Measurements from ENCODE around the gene ZBTB7C. TPM values are rescaled to one million over a fixed set of nuclear protein-coding genes. Genes with fewer than 3 reads are reported as not detected.

Gene ZBTB7C
- total RNA-seq, 2 donors from 2014 or later = 1.3 to 2.3 TPM

DNA sequence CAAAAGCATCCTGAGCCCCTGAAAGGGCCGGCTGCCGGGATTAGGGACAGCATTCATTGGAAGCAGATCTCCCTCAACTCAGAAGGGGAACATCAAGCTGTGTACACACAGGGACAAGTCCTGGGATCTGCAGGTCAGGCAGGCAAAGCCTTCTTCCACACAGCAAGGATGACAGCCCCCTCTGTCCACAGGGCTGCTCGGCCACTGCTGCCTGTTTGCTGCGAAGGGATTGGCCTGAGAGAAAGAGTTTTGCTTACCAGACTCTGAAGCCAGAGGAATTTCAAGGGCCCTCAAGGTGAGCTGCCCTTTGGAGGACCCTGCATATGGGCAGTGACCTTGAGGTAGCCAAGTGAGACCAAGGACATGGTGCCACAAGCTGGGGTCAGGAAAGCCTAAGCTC, 11.1 kb downstream of the ZBTB7C start:
- no peak for DNase-seq
- Histone ChIP-seq H3K4me3 (no peak overlapping the region), H3K4me1 (no peaks in the 10 kb centered on the region), H3K27ac (no peak overlapping the region), H3K36me3 (replicated peaks in 1 of 2; ENCODE audit: insufficient read depth in 1 of 2, low read depth in 2 of 2) (no peaks in the 10 kb centered on the region), H3K9me3 (no peaks in the 10 kb centered on the region), H3K27me3 (no peaks in the 10 kb centered on the region)
- intact Hi-C loops (cut with DNase I) = no loop called here
- ATAC-seq = no peak
- TF ChIP-seq, protein P1, sequence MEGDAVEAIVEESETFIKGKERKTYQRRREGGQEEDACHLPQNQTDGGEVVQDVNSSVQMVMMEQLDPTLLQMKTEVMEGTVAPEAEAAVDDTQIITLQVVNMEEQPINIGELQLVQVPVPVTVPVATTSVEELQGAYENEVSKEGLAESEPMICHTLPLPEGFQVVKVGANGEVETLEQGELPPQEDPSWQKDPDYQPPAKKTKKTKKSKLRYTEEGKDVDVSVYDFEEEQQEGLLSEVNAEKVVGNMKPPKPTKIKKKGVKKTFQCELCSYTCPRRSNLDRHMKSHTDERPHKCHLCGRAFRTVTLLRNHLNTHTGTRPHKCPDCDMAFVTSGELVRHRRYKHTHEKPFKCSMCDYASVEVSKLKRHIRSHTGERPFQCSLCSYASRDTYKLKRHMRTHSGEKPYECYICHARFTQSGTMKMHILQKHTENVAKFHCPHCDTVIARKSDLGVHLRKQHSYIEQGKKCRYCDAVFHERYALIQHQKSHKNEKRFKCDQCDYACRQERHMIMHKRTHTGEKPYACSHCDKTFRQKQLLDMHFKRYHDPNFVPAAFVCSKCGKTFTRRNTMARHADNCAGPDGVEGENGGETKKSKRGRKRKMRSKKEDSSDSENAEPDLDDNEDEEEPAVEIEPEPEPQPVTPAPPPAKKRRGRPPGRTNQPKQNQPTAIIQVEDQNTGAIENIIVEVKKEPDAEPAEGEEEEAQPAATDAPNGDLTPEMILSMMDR (IDR thresholded peaks at IDR 0.05) = no peak
- no peak for TF ChIP-seq POLR2A (IDR thresholded peaks at IDR 0.05)
- WGBS, 2 donors = 66 to 90% methylated on average over 2 to 4 of the region's 4 CpGs

DNA sequence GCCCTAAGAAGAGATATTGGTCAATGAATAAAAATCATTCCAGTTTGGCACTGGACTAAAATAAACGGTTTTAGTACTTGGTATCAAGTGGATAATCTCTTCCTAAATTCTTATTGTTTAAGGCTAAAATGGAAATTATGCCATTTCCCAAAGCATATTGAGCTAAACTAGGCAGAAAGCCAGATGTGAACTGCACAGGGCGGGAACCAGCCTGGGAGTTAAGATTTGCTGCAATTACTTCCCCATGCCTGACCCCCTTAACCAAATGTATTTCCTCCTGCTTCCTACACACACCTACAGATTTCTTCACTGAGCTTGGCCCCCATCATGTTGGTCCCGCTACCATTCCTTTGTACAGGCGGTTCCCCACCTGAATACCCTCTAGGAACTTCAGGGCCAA, 12.2 kb downstream of the ZBTB7C start:
- no peak overlapping the region for H3K27ac ChIP-seq
- ATAC-seq (no peak), DNase-seq (no peak)
- no peaks in the 10 kb centered on the region for H3K36me3 ChIP-seq (replicated peaks in 1 of 2; ENCODE audit: insufficient read depth in 1 of 2, low read depth in 2 of 2)
- no peak overlapping the region for H3K4me3 ChIP-seq
- no peaks in the 10 kb centered on the region for H3K27me3 ChIP-seq
- no peaks in the 10 kb centered on the region for H3K9me3 ChIP-seq
- intact Hi-C loops (cut with DNase I) = no loop called here
- no peaks in the 10 kb centered on the region for H3K4me1 ChIP-seq
- no peak for TF ChIP-seq POLR2A (IDR thresholded peaks at IDR 0.05)
- TF ChIP-seq, protein P1 (IDR thresholded peaks at IDR 0.05) = no peak
- WGBS, 2 donors = 68 to 73% methylated on average over 4 of the region's 4 CpGs

DNA sequence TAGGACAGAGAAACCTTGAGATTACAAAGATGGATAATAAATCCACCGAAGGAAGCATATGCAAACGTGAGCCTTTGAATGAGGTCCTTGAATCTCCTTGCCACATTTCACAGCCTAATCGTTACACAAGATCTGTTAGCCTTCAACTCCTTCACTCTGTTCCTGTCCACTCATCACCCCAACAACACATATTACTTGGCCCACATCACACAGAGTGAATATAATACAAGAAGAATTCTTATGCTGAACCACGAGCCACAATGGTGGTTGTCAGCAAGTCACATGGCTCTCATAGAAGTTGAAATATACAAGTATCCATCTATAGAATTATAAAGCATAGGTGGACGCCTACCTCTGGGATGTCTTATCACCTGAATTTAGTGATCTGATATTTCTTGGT, 12.6 kb downstream of the ZBTB7C start:
- no peaks in the 10 kb centered on the region for H3K9me3 ChIP-seq
- no peak for ATAC-seq
- H3K4me3 ChIP-seq = no peak overlapping the region
- intact Hi-C loops (cut with DNase I) = no loop called here
- no peaks in the 10 kb centered on the region for H3K36me3 ChIP-seq (replicated peaks in 1 of 2; ENCODE audit: insufficient read depth in 1 of 2, low read depth in 2 of 2)
- TF ChIP-seq, protein P1 (IDR thresholded peaks at IDR 0.05) = no peak
- TF ChIP-seq POLR2A (IDR thresholded peaks at IDR 0.05) = no peak
- WGBS, 2 donors = 52 to 54% methylated on average over 5 of the region's 5 CpGs
- H3K27me3 ChIP-seq = no peaks in the 10 kb centered on the region
- H3K4me1 ChIP-seq = no peaks in the 10 kb centered on the region
- H3K27ac ChIP-seq = no peak overlapping the region
- DNase-seq = no peak

DNA sequence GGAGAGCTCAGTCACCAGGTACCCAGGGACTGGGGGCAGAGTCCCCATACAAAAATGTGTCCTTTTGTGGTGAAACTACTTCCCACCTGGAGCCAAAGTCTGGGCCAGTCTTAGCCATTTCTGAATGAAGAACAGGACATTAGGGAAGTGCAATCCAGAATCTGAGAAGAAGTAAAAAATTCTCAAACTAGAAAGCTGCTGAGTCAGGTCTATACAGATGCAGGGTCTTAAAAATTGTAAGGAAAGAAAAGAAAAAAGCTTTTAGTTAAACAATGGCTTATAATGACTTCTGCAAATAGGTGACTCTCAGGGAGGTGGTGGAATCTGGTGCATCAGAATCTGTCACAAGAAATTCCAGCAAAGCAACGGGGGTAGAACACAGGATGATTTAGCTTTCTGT, 13.5 kb downstream of the ZBTB7C start:
- no peaks in the 10 kb centered on the region for H3K9me3 ChIP-seq
- DNase-seq (no peak), ATAC-seq (no peak)
- WGBS, 2 donors = 73 to 87% methylated on average over 1 of the region's 1 CpG
- intact Hi-C loops (cut with DNase I) = no loop called here
- no peak overlapping the region for H3K27ac ChIP-seq
- no peaks in the 10 kb centered on the region for H3K27me3 ChIP-seq
- no peaks in the 10 kb centered on the region for H3K36me3 ChIP-seq (replicated peaks in 1 of 2; ENCODE audit: insufficient read depth in 1 of 2, low read depth in 2 of 2)
- no peak overlapping the region for H3K4me3 ChIP-seq
- TF ChIP-seq, protein P1 (IDR thresholded peaks at IDR 0.05) = no peak
- no peak for TF ChIP-seq POLR2A (IDR thresholded peaks at IDR 0.05)
- H3K4me1 ChIP-seq = no peaks in the 10 kb centered on the region

DNA sequence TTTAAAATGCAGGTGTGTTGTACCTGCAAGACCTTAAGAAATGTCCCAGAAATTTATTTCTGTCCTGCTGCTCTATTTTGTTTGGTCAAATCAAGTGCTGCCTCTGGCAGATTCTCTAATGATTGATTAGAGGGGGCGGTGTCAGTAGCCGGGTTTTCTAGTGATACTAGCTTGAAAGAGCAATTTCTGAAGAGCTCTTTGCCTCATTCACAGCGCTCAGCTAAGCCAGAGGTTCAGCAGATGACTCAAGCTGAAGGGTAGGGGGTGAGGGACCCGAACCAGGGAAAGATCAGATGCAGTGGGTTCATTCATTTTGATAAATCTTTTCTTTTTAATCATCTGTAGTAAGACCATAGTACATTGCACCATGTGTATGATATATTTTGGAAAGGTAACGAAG, 15.0 kb downstream of the ZBTB7C start:
- Histone ChIP-seq H3K36me3 (replicated peaks in 1 of 2; ENCODE audit: insufficient read depth in 1 of 2, low read depth in 2 of 2) (no peaks in the 10 kb centered on the region), H3K4me1 (no peaks in the 10 kb centered on the region), H3K27ac (no peak overlapping the region), H3K9me3 (no peaks in the 10 kb centered on the region), H3K27me3 (no peaks in the 10 kb centered on the region), H3K4me3 (no peak overlapping the region)
- ATAC-seq (no peak), DNase-seq (no peak)
- TF ChIP-seq POLR2A (IDR thresholded peaks at IDR 0.05) = no peak
- TF ChIP-seq, protein P1 (IDR thresholded peaks at IDR 0.05) = no peak
- WGBS, 2 donors = 65 to 75% methylated on average over 5 of the region's 5 CpGs
- intact Hi-C loops (cut with DNase I) = no loop called here

Data from body of pancreas (tissue), 4 donors.